ENCODE measurements around the gene MICU1. TPM values are rescaled to one million over a fixed set of nuclear protein-coding genes. Genes with fewer than 3 reads are reported as not detected.

Gene MICU1
- total RNA-seq, 2 donors from 2014 or later, result 44.3 to 51.8 TPM

DNA sequence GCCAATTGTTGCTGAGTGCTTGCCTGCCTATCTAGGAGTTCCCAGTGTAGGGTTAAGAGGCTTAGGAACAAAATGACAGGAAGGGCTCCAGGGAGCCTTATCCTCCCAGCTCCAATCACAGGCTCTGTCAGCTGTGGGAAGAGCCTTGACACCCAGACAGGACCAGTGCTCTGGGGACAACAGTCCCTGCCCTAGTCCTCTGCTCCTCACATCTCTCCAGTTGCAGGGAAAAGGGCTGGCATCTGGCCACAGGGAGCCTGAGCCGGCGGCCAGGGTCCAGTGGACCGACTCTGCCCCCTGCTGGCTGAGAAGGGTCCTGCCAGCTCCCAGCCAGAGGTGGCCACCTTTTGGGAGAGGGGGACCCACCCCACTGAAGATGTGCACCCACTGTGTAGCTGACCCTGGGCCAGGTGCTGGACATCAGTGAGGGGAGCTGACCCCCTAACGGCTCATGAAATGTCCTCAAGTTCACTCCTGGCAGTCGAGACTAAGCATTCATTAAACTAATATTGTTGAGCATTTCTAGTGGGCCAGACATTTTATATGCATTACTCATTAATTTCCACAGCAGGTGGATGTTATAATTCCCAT is 288.7 kb downstream of the MICU1 start:
- H3K9ac ChIP-seq (ENCODE audit: low read depth in 2 of 2, low read length in 2 of 2), result no peak overlapping the region
- TF ChIP-seq, protein P1, sequence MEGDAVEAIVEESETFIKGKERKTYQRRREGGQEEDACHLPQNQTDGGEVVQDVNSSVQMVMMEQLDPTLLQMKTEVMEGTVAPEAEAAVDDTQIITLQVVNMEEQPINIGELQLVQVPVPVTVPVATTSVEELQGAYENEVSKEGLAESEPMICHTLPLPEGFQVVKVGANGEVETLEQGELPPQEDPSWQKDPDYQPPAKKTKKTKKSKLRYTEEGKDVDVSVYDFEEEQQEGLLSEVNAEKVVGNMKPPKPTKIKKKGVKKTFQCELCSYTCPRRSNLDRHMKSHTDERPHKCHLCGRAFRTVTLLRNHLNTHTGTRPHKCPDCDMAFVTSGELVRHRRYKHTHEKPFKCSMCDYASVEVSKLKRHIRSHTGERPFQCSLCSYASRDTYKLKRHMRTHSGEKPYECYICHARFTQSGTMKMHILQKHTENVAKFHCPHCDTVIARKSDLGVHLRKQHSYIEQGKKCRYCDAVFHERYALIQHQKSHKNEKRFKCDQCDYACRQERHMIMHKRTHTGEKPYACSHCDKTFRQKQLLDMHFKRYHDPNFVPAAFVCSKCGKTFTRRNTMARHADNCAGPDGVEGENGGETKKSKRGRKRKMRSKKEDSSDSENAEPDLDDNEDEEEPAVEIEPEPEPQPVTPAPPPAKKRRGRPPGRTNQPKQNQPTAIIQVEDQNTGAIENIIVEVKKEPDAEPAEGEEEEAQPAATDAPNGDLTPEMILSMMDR (IDR thresholded peaks at IDR 0.05), result peak; percentile 98
- H3K4me1 ChIP-seq, result peaks cover 7% of the 10 kb centered on the region
- H3K4me3 ChIP-seq, result no peak overlapping the region
- no peak overlapping the region for H3K27ac ChIP-seq
- H3K36me3 ChIP-seq, result no peaks in the 10 kb centered on the region
- DNase-seq, result peak; percentile 85
- H3K9me3 ChIP-seq, result no peaks in the 10 kb centered on the region
- intact Hi-C loops (cut with DNase I), result loop anchor here (5.0 kb wide), 3 partner anchors 110 to 380 kb away; no protein-coding TSS in a partner anchor
- no peaks in the 10 kb centered on the region for H3K27me3 ChIP-seq

DNA sequence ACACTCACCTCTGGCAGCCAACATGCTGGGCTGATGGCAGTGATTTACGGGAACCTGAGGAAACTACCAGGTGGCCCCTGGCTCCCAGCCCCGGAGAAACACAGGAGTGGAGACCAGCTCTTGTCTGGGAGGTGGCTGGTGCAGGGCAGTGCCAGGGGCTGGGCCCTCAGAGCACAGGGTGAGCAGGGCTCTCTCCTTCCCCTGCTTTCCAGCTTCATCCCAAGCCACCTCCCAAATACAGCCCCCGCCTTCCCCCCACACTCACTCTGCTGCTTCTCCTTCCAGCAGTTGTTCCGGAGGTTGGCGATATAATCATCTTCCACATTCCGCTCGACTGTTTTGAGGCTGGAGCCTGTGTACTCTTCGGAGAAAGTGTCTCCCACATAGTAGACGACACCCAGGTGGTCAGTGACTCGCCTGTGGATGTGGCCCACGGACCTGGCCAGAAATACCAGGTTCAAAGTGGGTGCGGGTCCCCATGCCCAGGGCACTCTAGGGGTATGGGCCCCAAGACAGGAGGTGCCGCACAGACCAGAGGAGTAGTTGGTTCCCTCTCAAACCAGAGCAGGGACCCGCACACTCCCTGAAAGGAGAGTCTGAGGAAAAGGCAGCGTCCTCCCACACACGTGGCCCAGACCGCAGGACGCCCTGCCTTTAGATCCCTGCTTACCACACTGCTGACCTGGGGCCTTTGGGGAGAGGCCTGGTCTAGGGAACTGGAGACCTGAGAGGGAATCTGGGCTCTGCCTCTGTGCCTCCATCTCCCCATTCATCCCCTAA is 289.4 kb downstream of the MICU1 start:
- TF ChIP-seq, protein P1 (IDR thresholded peaks at IDR 0.05), result no peak
- H3K9me3 ChIP-seq, result no peaks in the 10 kb centered on the region
- intact Hi-C loops (cut with DNase I), result loop anchor here (5.0 kb wide), 3 partner anchors 109 to 379 kb away; no protein-coding TSS in a partner anchor
- no peaks in the 10 kb centered on the region for H3K27me3 ChIP-seq
- H3K4me1 ChIP-seq, result peaks cover 14% of the 10 kb centered on the region
- no peak overlapping the region for H3K27ac ChIP-seq
- peak overlapping the region; percentile 6 to 48 for H3K9ac ChIP-seq (ENCODE audit: low read depth in 2 of 2, low read length in 2 of 2)
- no peaks in the 10 kb centered on the region for H3K36me3 ChIP-seq
- no peak for DNase-seq
- no peak overlapping the region for H3K4me3 ChIP-seq

DNA sequence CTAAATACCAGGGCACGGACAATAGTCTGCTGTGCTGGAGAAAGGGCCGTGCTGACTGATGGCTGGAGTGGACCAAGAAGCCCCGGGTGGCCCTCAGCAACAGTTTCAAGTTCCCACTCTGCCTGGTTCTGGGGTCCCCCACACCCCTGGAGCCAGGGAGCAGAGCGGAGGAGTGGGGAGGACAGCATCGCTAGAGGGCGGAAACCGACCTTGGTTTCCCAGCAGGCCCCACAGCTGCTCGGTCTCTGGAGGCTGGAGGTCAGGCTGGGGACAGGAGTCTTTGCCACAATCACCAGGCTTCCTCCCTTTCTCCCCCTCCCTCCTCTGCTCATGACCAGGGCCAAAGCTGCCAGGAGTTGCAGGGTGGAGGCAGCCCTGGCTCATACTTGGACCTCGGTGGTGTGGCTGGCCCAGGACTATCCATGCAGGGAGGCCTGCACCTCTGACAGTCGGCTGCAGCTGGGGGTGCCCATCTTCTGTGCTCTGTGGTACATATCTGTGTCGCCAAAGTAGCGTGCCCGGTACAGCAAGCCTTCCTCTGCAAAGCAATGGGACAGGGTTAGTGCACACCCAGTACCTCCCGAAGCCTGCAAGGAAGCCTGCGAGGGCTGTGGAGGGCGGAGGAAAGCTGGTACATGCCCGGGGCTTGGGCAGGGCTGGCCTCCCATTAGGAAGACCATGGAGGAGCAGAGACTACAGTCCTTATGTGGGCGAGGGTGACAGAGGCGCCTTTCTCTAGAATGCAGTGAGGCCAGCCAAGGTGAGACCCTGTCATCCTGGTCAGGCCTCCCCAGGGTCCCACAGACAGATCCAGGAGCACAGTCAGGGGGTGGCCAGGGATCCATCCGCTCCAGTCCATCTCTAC is 290.3 kb downstream of the MICU1 start:
- no peaks in the 10 kb centered on the region for H3K27me3 ChIP-seq
- intact Hi-C loops (cut with DNase I), result loop anchor here (5.0 kb wide), 3 partner anchors 108 to 378 kb away; no protein-coding TSS in a partner anchor
- H3K27ac ChIP-seq, result peak overlapping the region; percentile 34
- peak; percentile 42 for DNase-seq
- H3K4me3 ChIP-seq, result no peak overlapping the region
- H3K9ac ChIP-seq (ENCODE audit: low read depth in 2 of 2, low read length in 2 of 2), result peak overlapping the region; percentile 6 to 48
- H3K9me3 ChIP-seq, result no peaks in the 10 kb centered on the region
- peaks cover 20% of the 10 kb centered on the region for H3K4me1 ChIP-seq
- no peaks in the 10 kb centered on the region for H3K36me3 ChIP-seq
- TF ChIP-seq, protein P1 (IDR thresholded peaks at IDR 0.05), result no peak

DNA sequence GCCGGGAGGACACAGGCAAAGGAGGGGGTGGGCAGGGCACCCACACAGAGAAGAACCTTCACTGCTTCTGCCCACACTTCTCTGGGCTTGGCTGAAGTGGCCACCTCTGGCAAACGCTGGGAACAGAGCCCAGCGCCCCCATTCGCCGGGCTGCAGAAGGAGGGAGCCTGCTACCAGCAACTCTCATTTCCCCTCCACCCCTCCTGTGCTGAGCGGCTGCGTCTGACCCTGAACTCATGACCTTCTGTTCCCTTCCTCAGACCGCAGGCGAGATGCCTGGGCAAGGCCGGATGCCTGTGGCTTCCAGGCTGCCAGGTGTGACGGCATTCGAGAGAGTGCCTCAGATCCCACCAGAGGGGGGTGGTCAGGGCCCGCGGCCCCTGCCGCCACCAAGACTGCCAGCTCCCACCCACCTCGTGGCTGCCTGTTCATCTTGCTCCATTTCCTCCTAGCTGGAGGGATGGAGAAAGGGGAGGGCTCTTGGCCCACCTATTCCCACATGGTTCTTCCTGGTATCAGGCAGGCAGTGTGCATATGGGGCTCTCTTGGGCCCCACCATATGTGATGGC is 291.0 kb downstream of the MICU1 start:
- TF ChIP-seq, protein P1 (IDR thresholded peaks at IDR 0.05), result no peak
- peaks cover 20% of the 10 kb centered on the region for H3K4me1 ChIP-seq
- H3K4me3 ChIP-seq, result no peak overlapping the region
- peak overlapping the region; percentile 6 to 48 for H3K9ac ChIP-seq (ENCODE audit: low read depth in 2 of 2, low read length in 2 of 2)
- H3K36me3 ChIP-seq, result no peaks in the 10 kb centered on the region
- H3K27ac ChIP-seq, result peak overlapping the region; percentile 34
- H3K27me3 ChIP-seq, result no peaks in the 10 kb centered on the region
- intact Hi-C loops (cut with DNase I), result loop anchor here (5.0 kb wide), 3 partner anchors 108 to 378 kb away; no protein-coding TSS in a partner anchor
- H3K9me3 ChIP-seq, result no peaks in the 10 kb centered on the region
- peak; percentile 68 for DNase-seq

Measured in colonic mucosa (tissue), 4 donors.